HG02840 (cell line): ENCODE results near the gene PDE8B.

Source experiments
- ATAC-seq: cut with Tn5 transposase; IDR thresholded peaks from one replicate; pipeline ENCODE4 v1.9.1; 2021; ENCODE audit warnings: mild to moderate bottlenecking, moderate library complexity, moderate number of reproducible peaks; ENCODE audit not compliant: unreplicated experiment, low FRiP score

Gene PDE8B

DNA sequence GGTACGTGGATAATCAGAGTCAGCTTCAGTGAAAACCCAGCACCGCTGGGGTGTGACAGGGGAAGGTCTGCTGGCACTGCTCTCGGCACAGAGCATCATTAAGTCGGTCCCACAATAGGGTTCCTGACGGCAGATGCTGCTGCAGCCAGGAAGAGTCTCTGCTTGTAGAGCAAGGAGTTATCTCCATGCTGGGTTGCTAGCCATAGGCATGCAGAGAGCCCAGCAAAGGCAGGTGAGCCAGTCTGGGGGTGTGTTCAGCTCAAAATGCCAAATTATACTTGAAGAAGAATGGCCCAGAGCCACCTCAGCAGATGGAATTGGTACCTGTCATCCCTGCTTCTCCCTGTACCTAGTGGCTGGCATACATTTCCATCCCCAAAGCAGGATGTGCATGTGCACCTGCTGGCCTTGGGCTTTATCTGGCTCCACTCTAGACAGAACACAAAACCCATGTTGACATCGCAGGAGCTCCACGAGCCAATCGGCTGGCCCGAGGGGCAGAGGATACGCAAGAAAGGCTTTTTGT lies 180.8 kb downstream of the PDE8B start:
- no peak for ATAC-seq

DNA sequence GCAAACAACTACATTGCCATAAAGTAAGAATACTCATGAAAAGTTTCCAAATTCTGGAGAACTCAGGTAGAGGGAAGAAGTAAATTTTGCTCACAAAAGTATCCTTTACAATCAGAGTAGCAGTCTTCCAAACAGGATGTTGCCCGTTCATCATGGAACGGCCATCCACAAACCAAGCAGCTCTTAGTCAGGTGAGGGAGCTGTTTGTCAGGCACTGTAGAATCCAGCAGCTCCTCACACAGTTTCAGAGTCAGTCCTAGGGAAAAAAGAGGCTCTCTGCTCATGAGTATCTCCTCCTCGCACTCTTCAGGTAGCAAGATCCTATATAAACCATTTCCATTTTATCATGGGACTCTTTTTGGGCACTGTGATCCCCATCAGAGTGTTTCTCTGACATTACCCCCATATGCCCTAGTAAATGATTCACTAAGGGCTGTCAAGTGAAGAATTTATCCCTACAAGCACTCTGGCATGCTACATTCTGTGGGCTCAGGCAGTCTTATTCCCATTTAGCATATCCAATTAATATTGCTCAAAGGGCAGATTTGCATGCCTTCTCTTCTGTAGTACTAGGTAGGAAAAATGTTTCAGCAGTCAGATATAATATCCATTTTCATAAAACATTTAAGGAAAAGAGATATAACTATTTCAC lies 183.7 kb downstream of the PDE8B start:
- no peak for ATAC-seq

DNA sequence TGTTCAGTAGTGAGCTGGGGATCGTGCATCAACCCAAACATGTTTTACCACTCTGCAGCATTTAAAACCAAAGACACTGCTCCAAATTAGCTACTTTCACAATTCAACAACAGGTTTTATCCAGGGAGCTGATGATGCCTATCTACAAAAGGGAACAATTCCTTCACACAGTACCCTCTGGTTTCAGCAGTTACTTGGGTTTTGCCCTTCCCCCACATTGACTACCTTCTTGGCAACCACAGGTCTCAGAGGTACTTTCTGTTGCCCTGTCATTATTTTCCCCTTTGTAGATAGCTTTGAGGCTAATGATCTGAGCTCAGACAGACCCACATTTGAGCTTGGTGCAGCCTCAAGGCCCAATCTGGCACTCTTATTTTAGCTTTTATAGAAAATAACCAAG lies 185.5 kb downstream of the PDE8B start:
- no peak for ATAC-seq

DNA sequence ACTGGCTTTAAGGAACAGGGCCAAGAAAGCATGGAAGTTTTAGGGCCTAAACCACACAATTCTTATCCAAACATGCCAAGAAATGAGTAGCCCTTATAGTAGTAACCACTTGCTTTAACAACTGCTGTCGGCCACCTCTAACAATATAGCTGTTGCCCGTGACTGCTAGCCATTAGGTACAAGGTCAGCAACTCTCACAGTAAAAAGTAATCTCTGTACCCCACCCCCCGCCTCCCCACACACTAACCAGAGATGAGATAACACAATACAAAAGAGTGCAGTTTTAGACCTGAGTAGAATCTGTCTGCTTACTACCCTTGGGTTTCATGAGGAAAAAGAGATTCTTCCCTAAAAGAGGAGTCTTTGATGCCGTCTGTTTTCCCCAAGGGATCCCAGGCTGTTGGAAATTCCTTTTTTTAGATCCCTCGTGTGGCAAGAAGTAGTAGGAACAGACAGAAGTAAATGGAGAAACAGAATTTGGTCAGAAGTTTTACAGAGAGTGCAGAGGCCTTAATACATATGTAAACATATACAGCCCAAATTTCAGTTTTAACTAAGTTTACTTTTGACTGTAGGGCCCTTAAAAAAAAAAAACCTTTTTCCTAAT lies 187.3 kb downstream of the PDE8B start:
- no peak for ATAC-seq

DNA sequence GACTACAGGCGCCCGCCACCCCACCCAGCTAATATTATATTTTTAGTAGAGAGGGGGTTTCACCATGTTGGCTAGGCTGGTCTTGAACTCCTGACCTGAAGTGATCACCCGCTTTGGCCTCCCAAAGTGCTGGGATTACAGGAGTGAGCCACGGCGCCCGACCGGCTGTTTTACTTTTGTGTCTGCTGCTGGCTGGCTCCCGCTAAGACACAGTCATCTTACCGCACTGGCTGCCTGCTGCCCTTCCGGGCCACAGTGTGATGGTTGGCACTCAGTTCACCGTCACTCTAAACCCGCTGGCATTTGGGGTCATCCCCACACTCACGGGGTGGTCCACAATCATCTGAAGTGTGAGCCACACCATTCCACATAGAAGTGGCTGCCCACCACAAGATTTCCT lies 188.0 kb downstream of the PDE8B start:
- ATAC-seq = no peak

DNA sequence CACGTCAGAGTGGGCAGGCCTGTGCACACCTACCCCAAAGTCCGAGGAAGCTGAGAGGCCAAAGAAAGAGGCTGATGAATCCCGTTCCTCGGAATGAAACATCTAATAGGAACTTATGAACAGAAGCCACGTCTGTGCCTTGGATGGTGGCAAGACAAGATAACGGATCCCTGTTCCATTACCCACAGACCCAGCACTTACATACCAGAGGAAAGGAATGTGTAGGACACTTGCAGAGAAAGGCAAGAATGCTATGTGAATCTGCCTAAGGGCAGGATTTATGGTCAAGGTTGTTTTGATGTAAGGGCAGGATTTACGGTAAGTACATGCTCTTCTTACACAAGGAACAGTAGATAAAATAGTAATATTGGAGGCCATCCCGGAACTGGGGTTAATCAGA lies 188.4 kb downstream of the PDE8B start:
- ATAC-seq = no peak

DNA sequence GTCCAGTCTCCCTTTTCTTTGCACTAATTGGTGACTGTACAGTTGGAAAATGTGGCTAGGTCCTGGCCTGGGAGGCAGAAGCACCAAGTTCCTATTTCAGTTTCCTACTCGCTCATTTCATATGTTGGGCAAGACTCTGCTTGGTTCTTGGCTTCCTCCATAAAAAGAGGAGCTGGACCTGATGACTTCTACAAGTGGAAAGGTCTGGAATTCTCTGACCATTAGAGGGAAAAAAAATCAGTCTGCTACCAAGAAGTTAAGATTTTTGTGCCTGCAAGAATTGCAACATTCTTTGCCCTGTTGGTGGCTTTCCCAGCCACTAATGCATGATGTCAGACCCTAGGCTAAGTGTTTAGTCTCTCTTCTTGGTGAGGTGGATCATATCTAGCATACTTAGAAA lies 190.2 kb downstream of the PDE8B start:
- no peak for ATAC-seq

DNA sequence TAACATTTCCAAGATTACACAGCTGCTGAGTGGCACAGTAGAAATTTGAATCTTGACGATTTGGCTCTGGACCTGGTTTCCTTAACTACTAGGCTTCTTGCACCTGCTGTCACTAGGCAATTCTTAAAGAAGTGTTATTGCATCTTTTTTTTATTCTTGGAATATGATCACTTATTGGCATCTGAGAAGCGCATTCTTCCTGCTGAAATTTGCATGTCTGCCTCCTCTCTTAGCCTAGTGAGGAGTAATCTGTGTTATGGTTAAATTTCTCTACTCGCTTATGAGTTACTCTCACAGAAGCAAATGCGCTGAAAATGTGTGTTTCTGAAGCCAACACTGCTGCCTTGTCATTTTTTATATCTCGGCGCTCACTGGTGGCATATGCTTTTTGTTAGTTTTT lies 192.3 kb downstream of the PDE8B start:
- ATAC-seq = no peak

DNA sequence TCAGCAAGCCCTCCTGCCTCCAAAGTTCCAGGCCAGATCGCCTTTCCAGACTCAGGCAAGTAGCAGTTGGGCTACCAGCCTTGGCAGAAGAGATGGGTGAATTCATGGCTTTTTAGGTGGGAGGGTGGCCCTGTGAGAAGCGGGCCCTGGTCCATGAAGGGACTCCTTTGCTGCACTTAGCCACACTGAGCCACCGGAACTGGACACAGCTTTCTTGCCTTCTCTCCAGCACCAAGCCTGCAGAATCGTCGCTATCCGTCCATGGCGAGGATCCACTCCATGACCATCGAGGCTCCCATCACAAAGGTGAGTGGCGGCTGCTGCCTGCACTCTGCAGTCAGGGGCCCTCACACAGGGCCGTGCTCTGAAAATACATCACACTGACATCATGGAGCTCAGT lies 196.7 kb downstream of the PDE8B start:
- ATAC-seq = no peak

DNA sequence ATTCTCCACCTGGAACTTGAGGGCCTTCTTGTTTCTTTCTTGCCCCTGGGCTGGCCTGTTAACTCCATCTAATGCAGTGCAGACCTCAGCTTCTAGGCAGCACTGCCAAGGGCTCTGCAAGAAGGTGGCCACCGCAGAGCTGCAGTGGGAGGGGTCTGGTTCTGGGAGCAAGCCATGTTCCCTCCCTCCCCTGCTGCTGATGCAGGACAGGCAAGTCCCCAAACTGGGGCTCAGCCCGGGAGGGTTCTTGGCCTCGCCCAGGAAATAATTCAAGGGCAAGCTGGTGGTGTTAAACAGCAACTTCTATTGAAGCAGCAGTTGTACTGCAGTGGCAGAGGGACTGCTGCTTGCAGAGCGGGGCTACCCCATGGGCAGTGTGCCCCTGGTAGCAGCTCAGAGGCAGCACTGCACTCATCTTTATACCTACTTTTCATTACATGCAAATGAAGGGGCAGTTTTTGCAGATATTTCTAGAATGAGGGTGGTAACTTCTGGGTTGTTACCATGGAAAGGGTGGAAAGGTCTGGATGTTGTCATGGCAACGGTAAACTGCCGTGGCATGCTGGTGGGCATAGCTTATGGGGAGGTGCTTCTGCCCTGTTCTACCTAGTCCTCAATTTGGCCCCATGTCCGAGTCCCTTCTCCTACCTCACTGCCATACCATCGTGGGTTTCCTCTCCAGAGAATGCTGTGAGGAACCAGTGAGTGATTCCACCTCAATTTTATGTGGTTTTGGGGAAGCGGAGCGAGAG lies 199.6 kb downstream of the PDE8B start:
- no peak for ATAC-seq

DNA sequence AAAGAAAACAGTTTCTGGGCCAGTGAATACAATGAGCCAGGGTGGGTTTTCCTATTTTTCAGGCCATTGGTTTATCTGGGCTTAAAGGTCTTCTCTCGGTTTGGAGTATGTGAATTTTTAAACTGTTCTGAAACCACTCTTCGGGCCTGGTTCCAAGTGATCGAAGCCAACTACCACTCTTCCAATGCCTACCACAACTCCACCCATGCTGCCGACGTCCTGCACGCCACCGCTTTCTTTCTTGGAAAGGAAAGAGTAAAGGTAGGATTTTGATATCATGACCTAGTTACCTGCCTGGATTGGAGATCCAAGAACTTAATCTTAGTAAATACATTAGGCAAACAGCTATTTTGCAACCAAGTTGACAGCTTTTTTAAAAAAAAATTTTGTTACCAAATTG lies 202.6 kb downstream of the PDE8B start:
- ATAC-seq = no peak

DNA sequence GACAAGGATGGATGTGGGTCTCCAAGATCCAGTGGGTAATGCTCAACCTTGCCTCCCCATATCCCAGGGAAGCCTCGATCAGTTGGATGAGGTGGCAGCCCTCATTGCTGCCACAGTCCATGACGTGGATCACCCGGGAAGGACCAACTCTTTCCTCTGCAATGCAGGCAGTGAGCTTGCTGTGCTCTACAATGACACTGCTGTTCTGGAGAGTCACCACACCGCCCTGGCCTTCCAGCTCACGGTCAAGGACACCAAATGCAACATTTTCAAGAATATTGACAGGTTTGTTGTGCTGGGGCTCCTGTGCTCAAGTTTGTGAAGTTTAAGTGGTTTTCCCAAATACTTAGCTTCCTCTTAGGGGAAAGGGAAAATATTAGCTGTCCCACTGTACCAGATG lies 207.7 kb downstream of the PDE8B start:
- no peak for ATAC-seq

DNA sequence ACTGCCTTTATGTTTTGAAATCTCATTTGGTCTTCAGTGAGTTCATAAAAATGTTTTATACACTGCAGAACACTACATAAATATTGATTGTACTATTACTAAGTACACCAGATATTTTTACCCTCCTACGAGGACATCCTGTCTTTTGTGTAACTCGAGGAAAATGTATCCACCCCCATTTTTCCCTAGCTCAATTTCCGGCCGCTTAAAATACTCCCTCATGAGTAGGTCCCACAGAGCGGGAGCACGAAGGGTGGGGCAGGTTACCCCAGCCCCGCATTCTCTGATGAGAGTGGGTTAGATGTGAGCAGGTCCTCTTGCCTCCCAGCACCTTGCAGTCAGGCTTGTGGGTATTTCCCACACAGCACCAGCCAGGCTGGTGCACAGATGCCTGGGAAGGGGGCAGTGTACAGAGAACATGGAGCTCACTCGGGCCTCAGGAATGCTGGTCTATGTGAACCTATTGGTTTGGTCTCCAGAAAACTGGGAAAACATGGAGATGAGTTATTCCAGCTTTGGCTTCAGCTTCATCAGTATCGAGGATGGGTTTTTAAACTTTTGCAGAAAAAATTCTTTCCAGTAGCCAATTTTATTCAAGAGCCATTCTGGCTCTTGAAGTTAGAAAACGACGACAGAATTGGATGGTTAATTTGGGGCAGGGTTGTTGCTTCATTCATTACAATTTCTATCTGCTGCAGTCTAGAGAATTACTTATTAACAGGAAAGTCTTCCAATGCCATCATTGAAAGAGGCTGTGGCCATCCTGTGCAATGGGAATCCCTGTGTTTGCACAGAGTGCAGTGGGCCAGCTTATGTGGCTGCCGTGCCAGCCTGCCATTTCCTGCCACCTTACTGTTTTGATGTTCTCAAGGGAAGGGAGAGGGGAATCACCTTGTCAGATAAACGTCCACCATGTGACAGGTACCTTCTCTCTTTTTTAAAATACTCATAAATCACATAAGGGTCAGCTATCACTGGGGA lies 208.4 kb downstream of the PDE8B start:
- ATAC-seq = no peak

DNA sequence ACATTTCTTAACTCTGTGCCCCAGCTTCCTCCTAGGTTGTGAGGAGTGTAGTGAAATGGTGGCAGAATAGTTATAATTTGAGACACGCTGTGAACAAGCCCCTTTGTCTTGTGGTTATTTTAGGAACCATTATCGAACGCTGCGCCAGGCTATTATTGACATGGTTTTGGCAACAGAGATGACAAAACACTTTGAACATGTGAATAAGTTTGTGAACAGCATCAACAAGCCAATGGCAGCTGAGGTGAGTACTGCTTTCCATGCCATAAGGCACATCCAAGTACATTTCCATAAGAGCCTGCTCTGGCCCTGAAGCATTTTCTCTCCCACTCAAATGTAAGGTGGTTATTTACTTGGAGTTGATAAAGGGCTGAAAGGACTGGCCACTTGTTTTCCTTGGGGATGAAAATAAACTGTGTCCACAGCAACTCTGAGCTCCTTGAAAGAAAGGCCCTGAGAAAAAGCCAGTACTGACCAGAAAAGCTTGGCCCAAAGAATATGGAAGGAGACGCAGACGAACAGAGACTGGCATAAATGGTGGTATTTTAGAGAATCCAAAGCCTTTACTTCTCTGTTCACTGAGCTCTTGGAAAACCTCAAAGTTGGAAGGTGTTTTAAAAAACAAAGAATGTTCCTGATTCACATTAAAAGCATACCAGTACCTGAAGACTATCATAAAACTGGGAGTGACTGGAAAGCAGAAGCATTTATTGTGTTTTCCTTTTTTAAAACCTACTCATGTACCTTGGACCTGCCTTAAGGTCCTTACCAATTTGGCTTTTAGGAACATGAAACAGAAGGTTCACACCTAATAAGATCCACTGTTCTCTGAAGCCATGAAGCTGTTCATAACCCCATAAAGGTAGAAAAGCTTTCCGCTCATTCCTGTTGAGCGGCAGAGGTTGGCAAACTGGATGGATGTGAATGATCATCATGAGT lies 209.4 kb downstream of the PDE8B start:
- ATAC-seq = no peak

DNA sequence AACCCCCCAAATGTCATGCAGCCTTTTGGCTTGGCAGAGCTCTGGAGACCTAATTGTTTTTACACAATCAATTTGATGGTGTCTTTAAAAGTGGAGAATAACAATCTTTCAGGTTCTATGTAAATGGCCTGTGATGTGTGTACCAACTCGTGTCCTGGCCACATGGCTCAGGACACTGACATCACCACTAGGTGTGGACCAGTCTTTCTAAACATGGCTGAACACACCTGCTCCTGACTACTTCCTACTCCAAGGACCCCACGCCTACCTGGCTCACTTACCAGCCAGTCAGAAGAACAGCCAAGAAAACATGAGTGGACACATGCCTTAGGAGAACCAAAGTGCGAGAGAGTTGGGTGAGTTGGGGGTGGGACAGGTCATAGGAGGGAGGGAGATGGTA lies 210.5 kb downstream of the PDE8B start:
- no peak for ATAC-seq

DNA sequence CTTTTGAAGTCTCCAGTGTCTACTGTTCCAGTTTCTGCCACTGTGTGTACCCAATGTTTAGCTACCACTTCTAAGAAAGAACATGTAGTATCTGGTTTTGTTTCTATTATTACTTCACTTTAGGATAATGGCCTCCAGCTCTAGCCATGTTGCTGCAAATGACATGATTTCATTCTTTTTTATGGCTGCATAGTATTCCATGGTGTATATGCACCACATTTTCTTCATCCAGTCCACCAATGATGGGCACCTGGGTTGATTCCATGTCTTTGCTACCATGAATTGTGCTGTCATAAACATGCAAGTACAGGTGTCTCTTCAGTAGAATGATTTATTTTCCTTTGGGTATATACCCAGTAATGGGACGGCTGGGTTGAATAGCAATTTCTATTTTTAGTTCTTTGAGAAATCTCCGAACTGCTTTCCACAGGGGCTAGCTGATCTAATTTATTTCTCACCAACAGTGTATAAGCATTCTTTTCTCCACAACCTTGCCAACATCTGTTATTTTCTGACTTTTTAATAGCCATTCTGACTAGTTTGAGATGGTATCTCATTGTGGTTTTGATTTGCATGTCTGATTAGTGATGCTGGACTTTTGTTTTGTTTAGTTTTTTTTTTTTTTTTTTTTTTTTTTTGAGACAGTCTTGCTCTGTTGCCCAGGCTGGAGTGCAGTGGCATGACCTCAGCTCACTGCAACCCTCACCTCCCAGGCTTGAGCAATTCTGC lies 212.7 kb downstream of the PDE8B start:
- no peak for ATAC-seq

DNA sequence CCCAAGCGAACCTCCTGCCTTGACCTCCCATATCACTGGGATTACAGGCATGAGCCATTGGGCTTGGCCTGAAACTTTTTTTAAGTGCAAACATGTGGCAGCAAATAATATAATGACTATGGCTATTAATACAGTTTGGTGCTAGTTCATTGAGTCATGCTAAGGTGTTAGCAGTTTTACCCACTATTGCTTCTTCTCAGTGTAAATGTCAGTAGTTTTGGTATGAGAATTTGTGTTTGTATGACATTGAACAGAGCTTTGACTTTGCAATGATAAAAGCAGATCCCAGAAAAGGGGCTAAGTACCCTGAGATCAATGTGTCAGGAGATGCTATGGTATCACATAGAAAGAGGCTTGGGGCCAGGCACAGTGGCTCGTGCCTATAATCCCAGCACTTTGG lies 214.4 kb downstream of the PDE8B start:
- ATAC-seq = no peak

DNA sequence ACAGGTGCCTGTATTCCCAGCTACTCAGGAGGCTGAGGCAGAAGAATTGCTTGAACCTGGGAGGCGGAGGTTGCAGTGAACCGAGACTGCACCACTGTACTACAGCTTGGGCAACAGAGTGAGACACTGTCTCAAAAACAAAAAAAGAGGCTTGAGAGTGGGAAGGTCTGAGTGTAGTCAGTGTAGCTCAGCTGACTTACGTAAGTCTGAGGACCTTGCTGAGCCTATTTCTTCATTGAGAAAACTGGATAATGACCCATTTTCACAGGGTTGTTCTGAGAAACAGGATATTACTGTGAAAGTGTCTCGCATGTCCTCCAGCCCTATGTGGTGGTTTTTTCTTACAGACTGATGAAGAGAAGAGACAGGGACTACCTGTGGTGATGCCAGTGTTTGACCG lies 214.9 kb downstream of the PDE8B start:
- no peak for ATAC-seq
